NB4 (cell line): ENCODE measurements around the gene SAC3D1.

Experiments used
- DNase-seq: peaks from one replicate; pipeline ENCODE4 v3.0.0; 2010; ENCODE audit warnings: low read depth
- H3K4me3 ChIP-seq: one replicate; pipeline ENCODE4 v1.5.1; 2011; ENCODE audit warnings: mild to moderate bottlenecking, low read depth, low read length, moderate library complexity
- CTCF ChIP-seq: IDR thresholded peaks from one replicate; pipeline ENCODE4 v1.5.1; 2012; ENCODE audit warnings: low read depth, low read length
- MYC ChIP-seq: IDR thresholded peaks from 2 replicates; pipeline ENCODE4 v1.6.1; 2011; ENCODE audit warnings: low read depth, low read length
- POLR2A ChIP-seq: IDR thresholded peaks from 2 replicates; pipeline ENCODE4 v1.6.1; 2011; ENCODE audit warnings: mild to moderate bottlenecking; ENCODE audit not compliant: insufficient read length; ENCODE audit errors: extremely low read depth
- TF ChIP-seq, protein P1 (sequence below): IDR thresholded peaks from 2 replicates; pipeline ENCODE4 v1.6.1; 2011; ENCODE audit warnings: low read depth, low read length

Gene SAC3D1

GRCh38 chr11:65065851-65066250, 24.8 kb downstream of the SAC3D1 start:
- no peak for TF ChIP-seq MYC
- TF ChIP-seq CTCF: no peak
- TF ChIP-seq, protein P1, sequence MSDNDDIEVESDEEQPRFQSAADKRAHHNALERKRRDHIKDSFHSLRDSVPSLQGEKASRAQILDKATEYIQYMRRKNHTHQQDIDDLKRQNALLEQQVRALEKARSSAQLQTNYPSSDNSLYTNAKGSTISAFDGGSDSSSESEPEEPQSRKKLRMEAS: no peak
- TF ChIP-seq POLR2A: no peak
- H3K4me3 ChIP-seq: no peak overlapping the region
- no peak for DNase-seq

DNA sequence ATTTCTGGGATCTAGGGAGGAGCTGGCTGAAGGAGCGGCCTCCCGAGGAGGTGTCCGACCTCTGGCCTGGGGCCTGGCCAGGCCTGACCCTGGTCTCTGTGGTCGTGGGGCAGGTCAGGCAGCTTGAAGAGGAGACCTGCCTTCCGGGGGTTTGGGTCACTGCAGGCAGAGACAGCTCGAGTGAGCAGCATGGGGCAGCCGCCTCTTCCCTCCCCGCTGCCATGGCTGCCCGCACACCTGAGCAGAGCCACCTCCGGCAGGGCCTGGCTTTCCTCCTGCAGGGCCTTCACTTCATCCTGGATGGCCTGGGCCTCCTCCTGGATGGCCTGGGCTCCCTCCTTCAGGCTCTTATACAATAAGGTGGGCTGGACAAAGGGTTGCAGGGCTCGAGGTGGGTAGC, 25.3 kb downstream of the SAC3D1 start:
- H3K4me3 ChIP-seq: no peak overlapping the region
- no peak for TF ChIP-seq POLR2A
- TF ChIP-seq CTCF: no peak
- no peak for DNase-seq

GRCh38 chr11:65066805-65067291, 25.8 kb downstream of the SAC3D1 start:
- DNase-seq: no peak
- H3K4me3 ChIP-seq: no peak overlapping the region
- no peak for TF ChIP-seq CTCF
- TF ChIP-seq, protein P1: no peak
- no peak for TF ChIP-seq POLR2A
- no peak for TF ChIP-seq MYC

GRCh38 chr11:65067446-65067845, 26.4 kb downstream of the SAC3D1 start:
- TF ChIP-seq POLR2A: no peak
- TF ChIP-seq, protein P1: no peak
- no peak for TF ChIP-seq CTCF
- TF ChIP-seq MYC: no peak
- no peak for DNase-seq
- no peak overlapping the region for H3K4me3 ChIP-seq

DNA sequence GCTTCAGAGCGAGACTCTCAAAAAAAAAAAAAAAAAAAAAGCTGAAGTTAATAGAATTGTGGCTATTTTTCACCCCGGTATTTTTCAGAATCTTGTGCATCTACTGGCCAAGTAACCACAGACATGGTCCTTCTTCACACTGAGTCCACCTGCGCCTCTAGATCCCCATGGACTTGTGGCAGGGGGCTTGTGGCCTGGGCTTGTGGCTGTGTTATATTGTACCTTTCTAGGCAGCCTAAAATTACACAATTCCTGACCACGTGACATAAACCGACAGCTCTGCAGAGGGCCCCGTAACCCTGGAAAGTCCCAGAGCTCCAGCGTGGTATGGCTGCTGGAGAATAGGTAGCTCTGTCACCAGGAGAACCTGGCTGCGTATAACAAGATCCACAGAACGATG, 28.2 kb downstream of the SAC3D1 start:
- peak; percentile 89 for DNase-seq
- no peak overlapping the region for H3K4me3 ChIP-seq
- TF ChIP-seq, protein P1: no peak
- TF ChIP-seq MYC (no peak), POLR2A (no peak), CTCF (no peak)

DNA sequence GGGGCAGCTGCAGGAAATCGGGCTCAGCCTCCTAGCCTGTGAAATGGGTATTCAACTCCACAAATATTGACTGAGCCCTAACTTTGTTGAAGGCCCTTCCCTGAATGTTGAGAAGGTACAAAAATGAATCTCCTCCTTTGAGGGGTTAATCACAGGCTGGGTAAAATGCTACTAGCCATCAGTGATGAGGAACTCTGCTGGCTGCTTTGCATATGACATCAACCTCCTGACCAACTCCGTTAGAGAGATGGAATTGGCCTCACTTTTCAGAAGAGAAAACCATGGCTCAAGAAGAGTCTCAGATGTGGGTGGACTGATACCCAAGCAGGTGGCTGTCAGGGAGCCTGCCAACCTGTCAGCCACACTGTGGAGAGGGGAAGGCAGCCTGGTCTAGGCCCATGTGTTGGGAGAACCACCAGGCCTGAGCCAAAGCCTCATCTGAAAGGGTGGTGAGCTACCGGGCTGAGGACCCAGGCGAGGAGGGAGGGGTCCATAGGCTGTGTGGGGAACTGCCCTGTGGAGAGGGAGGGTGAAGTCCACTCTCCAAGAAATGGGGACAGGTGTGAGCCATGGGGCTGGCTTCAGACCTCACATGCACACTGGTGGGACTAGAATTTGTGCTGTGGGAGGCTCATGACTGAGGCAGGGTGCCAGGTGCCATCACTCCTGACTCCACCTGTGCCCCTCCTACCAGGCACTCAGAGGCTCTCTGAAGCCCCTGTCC, 31.1 kb downstream of the SAC3D1 start:
- H3K4me3 ChIP-seq: no peak overlapping the region
- TF ChIP-seq MYC: no peak
- no peak for TF ChIP-seq POLR2A
- TF ChIP-seq, protein P1: no peak
- TF ChIP-seq CTCF: no peak
- DNase-seq: no peak
